NCI-H2081 (cell line): ENCODE measurements around the gene KRI1.

Experiments
- DNase-seq, 2 experiments: peaks; one replicate each; lab custom pipeline; 2025; lab: John Stamatoyannopoulos, UW

Gene KRI1

GRCh38 chr19:10518444-10519361 is 47.1 kb downstream of the KRI1 start:
- no peak for DNase-seq

- peak in 1 of 2 experiments; percentile 28 for DNase-seq
Observed at GRCh38 chr19:10517760-10518443, 47.9 kb downstream of the KRI1 start.

- peak; percentile 36 to 37 for DNase-seq
Observed at GRCh38 chr19:10517361-10517759, 48.5 kb downstream of the KRI1 start, which contains the start of gene S1PR5. Gene S1PR5 (minus strand): TSS chr19:10517447. CDS start chr19:10515011, 2,436 bp downstream.

- DNase-seq, result no peak
Observed at GRCh38 chr19:10516671-10517286, 49.0 kb downstream of the KRI1 start.

GRCh38 chr19:10516064-10516385 is 49.8 kb downstream of the KRI1 start:
- DNase-seq, result no peak

- no peak for DNase-seq
Observed at GRCh38 chr19:10514211-10515145, 51.3 kb downstream of the KRI1 start.

GRCh38 chr19:10513223-10513622 is 52.6 kb downstream of the KRI1 start:
- no peak for DNase-seq

- no peak for DNase-seq
Observed at GRCh38 chr19:10510301-10510802, 55.5 kb downstream of the KRI1 start.

- no peak for DNase-seq
Observed at GRCh38 chr19:10508707-10509106, 57.1 kb downstream of the KRI1 start.

GRCh38 chr19:10508036-10508435 is 57.8 kb downstream of the KRI1 start:
- DNase-seq, result no peak

- DNase-seq, result no peak
Observed at GRCh38 chr19:10505583-10506229, 60.1 kb downstream of the KRI1 start.
